Suppressor macrophage (primary cell): ENCODE data around the gene CCAR1.
"Not testable (repeated sequence)": the region's sequence is repeated elsewhere in the genome, so short reads cannot be mapped to it uniquely, and the experiment has no call there.

Experiments
- DNase-seq, 4 experiments: peaks; one replicate each; pipeline ENCODE4 v3.0.0-alpha.2; 2020 to 2022

The CCAR1 gene

DNA sequence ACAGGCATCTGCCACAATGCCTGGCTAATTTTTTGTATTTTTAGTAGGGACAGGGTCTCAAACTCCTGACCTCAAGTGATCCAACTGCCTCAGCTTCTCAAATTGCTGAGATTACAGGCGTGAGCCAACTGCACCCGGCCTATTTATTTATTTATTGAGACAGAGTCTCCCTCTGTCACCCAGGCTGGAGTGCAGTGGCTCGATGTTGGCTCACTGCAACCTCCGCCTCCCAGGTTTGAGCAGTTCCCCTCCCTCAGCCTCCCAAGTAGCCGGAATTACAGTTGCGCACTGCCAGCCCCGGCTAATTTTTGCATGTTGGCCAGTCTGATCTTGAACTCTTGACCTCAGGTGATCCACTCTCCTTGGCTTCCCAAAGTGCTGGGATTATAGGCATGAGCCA lies 46.4 kb downstream of the CCAR1 start:
- DNase-seq, result not testable (repeated sequence)

DNA sequence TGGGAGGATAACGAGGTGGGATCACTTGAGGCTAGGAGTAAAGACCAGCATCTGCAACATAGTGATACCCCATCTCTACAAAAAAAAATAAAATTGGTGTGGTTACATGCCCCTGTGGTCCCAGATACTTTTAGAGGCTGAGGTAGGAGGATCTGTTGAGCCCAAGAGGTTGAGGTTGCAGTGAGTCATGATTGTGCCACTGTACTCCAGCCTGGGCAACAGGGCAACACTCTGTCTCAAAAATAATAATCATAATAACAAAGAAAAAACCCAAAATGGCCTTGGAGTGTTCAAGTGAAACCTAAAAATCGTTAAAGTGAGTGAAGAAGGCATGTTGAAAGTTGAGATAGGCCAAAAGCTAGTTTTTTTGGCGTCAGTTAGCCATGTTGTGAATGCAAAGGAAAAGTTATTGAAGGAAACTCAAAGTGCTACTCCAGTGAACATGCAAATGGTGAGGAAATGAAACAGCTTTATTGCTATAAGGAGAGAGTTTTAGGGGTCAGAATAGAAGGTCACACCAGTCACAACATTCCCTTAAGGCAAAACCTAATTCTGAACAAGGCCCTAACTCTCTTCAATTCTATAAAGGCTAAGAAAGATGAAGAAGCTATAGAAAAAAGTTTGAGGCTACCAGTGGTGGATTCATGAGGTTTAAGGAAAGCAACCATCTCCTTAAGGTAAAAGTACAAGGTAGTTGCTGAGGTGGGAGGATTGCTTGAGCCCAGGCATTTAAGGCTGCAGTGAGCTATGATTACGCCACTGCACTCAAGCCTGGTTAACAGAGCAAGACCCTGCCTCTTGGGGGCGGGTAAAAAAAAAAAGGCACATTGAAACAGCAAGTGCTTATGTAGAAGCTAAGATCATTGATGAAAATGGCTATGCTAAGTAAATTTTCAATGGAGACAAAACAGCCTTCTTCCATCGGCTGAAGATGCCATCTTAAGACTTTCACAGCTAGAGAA lies 60.9 kb downstream of the CCAR1 start:
- DNase-seq, result no peak

DNA sequence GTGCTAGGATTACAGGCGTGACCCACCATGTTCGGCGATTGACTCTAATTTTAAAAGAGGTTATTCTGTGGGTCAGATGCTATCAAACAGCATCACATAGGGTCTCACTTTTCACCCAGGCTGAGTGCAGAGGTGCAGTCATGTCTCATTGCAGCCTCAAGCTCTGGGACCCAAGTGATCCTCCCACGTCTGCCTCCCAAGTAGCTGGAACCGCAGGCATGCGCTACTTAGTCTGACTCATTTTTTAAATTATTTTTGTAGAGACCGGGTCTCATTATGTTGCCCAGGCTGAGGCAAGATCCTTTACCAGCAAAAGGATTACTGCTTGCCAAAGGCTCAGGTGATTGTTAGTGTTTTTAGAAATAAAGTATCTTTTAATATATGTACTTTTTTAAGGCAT lies 63.4 kb downstream of the CCAR1 start:
- no peak for DNase-seq

- DNase-seq, result no peak
These were observed 66.8 kb downstream of the CCAR1 start for GRCh38 chr10:68787813-68788212.

DNA sequence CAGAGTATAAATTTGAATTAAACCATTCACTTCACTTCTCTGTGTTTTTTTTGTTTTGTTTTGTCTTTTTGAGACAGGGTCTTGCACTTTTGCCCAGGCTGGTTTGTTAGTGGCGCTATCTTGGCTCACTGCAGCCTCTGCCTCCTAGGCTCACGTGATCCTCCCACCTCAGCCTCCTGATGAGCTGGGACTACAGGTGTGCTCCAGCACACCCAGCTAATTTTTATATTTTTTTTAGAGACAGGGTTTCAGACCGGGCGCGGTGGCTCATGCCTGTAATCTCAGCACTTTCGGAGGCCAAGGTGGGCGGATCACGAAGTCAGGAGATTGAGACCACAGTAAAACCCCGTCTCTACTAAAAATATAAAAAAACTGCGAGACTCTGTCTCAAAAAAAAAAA lies 69.4 kb downstream of the CCAR1 start:
- no peak for DNase-seq

- DNase-seq, result no peak
These were observed 71.1 kb downstream of the CCAR1 start for GRCh38 chr10:68792115-68792514.

DNA sequence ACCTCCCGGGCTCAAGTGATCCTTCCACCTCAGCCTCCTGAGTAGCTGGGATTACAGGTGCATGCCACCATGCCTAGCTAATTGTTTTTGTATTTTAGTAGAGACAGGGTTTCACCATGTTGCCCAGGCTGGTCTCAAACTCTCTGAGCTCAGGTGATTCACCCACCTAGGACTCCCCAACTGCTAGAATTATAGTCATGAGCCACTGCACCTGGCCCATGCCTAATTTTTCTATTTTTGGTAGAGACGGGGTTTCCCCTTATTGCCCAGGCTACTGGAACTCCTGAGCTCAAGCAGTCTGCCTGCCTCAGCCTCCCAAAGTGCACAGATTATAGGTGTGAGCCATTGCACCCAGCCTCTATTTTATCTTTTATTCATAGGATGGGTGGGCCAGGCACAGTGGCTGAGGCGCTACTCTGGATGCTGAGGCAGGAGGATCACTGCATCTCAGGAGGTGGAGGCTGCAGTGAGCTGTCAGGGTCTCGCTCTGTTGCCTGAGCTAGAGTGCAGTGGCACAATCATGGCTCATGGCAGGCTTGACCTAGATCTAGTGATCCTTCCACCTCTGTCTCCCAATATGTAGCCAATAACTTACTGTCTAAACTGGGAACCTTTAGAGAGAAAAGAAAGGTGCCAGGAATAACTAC lies 75.0 kb downstream of the CCAR1 start:
- no peak for DNase-seq

- DNase-seq, result no peak
These were observed 75.6 kb downstream of the CCAR1 start for GRCh38 chr10:68796605-68797004.

GRCh38 chr10:68800211-68800610 lies 79.2 kb downstream of the CCAR1 start:
- no peak for DNase-seq

GRCh38 chr10:68804692-68805091 lies 83.7 kb downstream of the CCAR1 start:
- DNase-seq, result no peak

GRCh38 chr10:68810830-68811229 lies 89.8 kb downstream of the CCAR1 start:
- DNase-seq, result not testable (repeated sequence)

DNA sequence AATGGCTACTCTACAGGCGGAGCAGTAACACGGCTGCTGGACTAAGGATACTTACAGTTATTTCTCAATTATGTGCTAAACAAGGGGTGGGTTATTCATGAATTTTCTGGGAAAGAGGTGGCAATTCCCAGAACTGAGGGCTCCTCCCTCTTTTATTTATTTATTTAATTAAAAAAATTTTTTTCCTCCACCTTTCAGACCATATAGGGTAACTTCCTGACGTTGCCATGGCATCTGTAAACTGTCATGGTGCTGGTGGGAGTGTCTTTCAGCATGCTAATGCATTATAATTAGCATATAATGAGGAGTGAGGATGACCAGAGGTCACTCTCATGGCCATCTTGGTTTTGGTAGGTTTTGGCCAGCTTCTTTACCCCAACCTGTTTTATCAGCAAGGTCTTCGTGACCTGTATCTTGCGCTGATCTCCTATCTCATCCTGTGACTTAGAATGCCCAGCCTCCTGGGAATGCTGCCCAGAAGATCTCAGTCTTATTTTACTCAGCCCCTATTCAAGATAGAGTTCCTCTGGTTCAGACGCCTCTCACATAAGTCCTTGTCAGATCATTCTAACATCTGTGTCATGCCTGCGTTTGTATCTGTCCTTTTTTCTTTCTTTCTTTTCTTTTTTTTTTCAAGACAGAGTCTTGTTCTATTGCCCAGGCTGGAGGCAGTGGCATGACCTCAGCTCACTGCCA lies 90.4 kb downstream of the CCAR1 start:
- DNase-seq, result no peak

- DNase-seq, result no peak
These were observed 91.4 kb downstream of the CCAR1 start for GRCh38 chr10:68812420-68812819.

DNA sequence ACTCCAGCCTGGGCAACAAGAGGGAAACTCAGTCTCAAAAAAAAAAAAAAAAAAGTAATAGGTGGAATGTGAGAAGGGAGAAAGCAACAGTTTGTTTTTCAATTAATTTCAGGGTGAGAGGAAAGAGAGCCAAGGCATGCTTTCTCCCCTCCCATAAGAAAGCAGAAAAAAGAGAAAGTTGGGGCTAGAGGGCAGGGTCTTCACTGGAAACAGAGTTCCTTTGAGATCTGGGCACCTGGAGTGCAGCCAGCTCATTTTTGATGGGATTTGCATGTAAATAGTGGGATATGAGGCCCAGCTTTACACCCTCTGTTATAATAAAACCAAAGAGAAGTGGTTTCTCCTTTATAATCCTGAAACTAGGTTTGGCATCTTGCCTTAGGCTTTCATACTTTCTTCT lies 92.5 kb downstream of the CCAR1 start:
- no peak for DNase-seq

DNA sequence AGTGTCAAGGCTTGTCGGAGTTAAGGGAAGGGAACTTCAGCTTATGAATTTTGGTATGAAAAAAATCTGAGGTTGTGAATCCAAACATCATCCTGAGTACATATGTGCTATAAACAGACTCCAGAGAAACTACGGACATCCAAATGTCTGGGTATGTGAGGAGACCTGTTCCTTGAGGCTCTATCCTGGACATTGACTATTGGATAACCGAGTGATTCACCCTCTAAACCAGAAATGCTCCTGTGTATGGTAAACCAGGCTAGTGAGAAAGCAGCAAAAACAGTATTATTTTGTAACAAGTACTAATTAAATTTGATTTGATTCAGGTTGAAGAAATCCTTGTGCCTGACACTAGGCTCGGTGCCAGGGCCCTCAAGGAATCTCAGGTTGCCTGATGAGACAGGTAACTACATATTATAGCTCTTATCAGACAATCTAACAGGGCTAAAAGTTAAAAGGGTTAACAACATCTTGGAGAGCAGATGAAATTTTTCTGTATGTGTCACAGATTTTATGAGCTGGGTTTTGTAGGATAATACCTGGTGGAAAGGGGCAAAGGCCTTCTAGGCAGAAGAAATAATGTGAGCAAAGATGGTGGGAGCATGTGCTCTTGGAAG lies 95.9 kb downstream of the CCAR1 start:
- no peak for DNase-seq

DNA sequence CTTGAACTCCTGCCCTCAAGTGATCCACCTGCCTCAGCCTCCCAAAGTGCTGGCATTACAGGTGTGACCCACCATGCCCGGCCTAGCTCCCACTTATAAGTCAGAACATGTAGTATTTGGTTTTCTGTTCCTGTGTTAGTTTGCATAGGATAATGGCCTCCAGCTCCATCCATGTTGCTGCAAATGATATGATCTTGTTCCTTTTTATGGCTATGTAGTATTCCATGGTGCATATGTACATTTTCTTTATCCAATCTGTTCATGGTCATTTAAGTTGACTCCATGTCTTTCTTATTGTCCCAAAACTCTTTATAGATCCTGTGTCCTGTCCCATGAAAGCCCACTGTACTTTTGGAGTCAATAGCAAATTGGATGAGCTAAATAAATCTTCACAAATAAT lies 99.3 kb downstream of the CCAR1 start:
- not testable (repeated sequence) for DNase-seq

DNA sequence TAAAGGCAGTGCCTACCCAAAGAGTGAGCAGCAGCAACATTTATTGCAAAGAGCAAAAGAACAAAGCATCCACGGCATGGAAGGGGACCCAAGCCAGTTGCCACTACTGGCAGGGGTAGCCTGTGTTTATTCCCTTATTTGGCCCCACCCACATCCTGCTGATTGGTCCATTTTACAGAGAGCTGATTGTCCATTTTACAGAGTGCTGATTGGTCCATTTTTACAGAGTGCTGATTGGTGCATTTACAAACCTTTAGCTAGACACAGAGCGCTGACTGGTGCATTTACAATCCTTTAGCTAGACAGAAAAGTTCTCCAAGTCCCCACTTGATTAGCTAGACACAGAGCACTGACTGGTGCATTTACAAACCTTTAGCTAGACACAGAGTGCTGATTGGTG lies 101.6 kb downstream of the CCAR1 start:
- DNase-seq, result not testable (repeated sequence)

DNA sequence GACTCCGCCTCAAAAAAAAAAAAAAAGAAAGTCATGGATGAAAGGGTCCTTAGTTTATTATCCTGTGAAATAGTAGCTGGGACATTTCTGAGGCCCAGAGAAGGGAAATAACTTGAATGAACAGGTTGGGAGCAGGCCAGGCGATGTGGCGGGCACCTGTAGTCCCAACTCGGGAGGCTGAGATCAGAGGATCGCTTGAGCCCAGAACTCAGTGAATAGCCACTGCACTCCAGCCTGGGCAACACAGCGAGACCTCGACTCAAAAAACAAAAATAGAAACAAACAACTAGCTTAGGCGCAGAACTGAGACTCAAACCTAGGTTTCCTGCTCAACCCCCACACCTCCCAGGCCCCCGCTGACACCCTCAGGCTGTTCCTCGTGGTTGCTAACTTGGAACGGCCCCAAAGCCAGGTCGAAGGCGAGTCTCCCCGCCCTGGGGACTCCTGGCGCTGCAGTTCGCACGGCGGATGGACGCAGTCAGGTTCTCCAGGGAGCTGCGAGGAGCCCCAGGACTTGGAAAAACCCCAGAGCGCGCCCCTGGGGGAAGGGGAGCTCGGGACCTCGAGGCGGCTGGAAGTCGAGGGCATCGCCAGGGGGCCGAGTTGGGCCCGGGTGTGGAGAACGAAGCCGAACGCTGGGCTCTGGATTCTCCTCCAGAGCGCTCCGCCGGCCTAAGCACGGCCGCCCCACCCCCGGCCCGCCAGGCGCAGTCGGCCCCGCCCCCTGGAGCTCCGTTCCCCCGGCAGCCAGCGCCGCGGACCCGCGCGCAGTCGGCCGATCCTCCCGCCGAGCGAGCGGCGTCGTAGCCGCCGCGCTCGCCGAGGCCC lies 105.9 kb downstream of the CCAR1 start, which contains the start of gene STOX1:
Gene STOX1 (plus strand): TSS at position 768 of the 828 bp plus-strand sequence. CDS start 93 bp downstream, outside the sequence.
- DNase-seq, result peak; percentile 41 to 75 (median 52)

GRCh38 chr10:68827592-68827959 lies 106.5 kb downstream of the CCAR1 start:
- DNase-seq, result not testable (repeated sequence)

- DNase-seq, result peak in 2 of 4 experiments; percentile 5 to 8
These were observed 107.1 kb downstream of the CCAR1 start for GRCh38 chr10:68828083-68828601.

GRCh38 chr10:68828833-68829232 lies 107.8 kb downstream of the CCAR1 start:
- DNase-seq, result no peak

DNA sequence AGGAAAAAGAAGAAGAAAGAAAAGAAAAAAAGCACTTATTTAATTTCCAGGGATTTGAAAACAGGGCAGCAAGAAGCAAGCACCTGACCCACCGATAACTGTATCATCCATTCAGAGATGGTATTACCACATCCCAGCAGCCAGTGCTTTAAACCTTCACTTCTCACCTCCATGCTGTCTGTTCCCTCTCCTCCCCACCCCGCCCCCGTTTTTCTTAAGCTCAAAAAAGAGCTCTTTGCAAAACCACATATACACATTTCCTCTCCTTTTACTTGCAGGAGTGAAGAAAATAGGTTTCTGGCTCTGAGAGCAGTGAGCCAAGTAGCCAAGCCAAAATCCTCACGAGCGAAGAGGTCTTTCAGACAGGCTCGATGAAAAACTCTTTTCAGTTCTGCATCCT lies 108.5 kb downstream of the CCAR1 start:
- DNase-seq, result no peak
